ENCODE data around the gene ZNF780B.
"Not testable (repeated sequence)": the region's sequence is repeated elsewhere in the genome, so short reads cannot be mapped to it uniquely, and the experiment has no call there.

The ZNF780B gene

DNA sequence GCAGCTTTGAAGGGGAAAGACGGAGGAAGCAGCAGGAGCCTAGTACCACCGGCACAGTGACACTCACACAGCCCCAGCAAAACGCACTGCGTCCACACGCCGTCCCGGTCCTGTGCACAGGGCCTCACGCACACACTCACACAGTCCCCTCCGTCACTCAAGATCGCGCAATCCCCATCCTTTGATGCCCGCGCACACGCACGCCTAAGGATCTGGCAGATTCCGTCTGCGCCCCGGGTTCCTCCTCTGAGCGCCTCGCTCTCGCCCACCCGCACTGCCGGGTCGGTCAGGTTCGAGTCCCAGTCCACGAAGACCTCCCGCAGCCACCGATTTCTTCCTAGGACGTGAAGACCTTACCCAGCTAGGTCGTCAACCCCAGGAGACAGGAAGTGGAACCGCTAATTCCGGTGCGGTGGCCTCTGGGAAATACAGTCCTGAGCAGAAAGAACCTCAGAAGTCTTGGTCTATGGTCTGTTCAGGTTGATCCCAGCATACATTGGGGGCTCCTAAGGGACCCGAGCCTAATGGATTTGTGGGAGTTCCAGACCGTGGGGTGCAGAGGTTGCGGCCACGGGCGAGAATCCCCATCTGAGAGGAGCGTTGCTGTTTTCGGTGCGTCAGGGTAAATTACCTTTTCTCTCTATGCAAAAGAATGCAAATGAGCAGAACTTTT is at the start of gene ZNF780B:
TSS of gene ZNF780B (minus strand) at position 400 of the 673 bp plus-strand sequence. CDS start 5,899 bp downstream, outside the sequence.
- peak; percentile 63 for DNase-seq

DNA sequence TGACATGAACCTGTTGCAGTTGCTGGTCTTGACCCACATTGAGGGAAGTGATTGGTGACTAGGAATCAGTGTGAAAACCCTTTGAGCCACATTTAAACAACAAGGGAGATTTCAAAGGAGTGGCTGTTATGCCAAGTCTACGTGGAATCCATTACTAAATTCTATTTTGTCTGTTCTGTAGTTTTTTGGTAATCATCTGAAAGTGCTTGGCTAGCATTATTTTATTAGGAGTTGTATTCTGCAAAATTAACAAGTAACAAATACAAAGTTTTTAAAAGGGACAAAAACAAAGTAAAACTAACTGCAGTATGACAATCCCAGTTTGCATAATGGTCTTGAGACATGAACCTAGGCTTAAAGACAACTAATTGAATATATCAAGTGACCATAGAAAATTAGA is 48.7 kb upstream of the ZNF780B start:
- DNase-seq = no peak

DNA sequence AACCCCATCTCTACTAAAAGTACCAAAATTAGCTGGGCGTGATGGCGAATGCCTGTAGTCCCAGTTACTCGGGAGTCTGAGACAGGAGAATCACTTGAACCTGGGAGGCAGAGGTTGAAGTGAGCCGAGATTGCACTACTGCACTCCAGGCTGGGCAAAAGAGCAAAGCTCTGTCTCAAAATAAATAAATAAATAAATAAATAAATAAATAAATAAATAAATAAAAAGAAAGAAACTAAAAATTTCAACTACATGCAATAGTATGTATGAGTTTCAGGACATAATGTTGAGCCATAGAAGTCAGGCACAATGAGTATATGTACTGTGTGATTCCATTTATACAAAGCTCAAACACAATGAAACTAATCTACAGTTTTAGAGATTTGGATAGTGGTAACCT is 47.6 kb upstream of the ZNF780B start:
- no peak for DNase-seq

DNA sequence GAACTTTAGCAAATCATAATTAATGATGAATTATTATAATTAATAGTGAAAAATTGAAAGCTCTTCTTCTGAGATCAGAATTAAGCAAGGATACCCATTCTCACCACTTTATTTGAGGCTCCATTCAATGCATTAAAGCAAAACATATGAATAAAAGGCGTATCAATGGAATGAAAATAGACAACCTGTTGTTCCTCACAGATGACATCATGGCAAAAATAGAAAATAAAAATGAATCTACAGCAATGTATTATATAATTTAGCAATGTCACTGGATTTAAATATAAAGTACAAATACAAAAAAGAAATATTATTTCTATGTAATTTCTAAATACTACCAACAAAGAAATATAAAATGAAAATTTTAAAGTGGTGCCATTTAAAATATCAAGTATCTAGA is 45.8 kb upstream of the ZNF780B start:
- no peak for DNase-seq

DNA sequence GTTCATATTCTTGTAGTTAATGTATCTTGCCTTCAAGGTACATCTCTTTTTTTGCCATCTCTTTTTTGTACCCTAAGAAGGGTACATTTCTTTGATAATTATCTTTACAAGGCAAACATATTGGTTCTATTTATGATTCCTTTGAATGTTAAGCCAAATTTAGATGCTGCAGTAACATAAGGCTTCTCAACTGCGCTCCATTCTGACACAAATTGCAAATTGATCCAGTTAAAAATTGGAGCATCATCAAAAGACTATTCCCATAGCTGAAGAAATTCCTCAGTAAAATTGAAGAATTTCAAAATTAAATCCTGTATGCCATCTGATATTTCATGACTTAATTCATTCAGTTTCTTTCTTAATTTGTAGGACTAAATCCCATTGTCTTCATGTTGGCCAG is 37.4 kb upstream of the ZNF780B start:
- DNase-seq = no peak

DNA sequence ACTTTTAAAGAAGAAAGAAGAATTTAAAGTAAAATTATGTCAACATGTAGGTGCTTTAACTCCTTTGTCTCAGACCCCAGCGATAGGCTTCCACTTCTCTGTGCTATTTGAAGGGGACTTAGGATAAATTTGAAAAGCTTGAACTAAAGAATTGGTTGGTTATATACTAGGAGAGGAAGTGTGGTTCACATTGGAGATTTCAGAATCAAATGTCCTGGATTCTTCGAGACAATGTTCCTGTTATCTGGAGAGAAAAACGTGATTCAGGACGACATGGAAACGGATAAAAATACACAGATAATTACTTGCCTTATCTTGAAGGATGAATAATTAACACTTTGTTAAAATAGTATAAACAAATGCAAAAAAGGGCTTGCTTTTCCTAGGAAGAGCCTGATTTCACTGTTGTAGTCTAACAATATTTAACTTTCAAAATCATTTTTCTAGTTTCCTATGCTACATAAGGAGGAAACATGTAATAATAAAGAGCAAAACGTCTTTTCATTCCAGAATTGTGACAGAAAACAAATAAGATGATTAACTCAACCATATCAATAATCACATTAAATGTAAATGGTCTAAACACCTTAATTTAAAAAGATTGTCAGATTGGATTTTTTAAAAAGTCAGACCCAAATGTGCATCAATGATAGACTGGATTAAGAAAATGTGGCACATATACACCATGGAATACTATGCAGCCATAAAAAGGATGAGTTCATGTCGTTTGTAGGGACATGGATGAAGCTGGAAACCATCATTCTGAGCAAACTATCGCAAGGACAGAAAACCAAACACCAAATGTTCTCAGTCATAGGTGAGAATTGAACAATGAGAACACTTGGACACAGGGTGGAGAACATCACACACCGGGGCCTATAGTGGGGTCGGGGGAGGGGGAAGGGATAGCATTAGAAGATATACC is 35.4 kb upstream of the ZNF780B start:
- DNase-seq = no peak

DNA sequence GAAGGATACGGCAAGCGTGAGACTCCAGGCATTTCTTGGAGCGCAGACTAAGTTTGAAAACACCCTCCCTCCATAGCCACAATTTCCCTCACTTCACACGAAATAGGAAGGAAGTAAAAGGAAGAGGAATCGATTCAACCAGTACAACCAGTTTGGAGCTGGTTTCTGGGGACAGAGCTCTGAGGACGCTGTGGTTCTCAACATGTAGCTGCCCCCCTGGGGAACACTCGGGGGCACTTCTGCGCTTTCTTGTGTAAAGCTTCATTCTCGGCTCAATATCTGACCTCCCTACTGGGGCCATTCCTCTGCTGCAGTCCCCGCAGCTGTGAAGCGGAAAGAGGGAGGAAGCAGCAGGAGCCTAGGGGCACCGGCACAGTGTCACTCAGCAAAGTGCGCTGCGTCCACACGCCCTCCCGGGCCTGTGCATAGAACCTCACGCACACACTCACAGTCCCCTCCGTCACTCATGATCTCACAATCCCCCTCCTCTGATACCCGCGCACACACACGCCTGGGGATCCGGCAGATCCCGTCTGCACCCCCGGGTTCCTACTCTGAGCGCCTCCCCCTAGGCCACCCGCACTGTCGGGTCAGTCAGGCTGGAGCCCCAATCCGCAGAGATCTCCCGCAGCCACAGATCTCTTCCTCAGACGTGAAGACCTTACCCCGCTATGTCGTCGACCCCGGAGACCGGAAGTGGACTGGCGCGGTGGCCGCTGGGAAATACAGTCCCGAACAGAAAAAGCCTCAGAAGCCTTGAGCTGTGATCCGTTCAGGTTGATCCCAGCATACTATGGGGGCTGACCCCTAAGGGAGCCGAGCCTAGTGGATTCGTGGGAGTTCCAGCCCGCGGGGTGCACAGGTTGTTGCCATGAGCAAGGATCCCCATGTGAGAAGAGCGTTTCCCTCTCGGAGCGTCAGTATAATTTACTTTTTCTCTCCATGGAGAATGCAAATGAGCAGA is 34.5 kb upstream of the ZNF780B start, which contains the start of gene ZNF780A:
TSS of gene ZNF780A (minus strand) at position 703 of the 964 bp plus-strand sequence. CDS start 6,190 bp downstream, outside the sequence.
- peak; percentile 76 for DNase-seq

DNA sequence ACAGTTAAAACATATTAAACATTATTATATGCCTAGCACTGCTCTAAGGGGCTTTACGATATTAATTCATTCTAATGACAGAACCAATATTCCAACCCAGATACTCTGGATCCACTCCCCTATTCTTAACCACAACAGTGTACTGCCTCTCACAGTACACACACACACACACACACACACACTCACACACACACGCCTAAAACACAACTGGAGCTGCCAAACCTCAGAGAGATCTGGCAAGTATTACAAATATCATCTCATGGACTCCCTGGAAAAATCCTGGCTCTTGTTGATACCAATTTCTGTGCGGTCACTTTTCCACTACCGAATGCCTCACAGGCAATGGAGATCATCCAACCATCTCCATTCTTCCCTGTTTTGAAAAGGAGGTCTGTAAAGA is 33.4 kb upstream of the ZNF780B start:
- DNase-seq = peak; percentile 2

DNA sequence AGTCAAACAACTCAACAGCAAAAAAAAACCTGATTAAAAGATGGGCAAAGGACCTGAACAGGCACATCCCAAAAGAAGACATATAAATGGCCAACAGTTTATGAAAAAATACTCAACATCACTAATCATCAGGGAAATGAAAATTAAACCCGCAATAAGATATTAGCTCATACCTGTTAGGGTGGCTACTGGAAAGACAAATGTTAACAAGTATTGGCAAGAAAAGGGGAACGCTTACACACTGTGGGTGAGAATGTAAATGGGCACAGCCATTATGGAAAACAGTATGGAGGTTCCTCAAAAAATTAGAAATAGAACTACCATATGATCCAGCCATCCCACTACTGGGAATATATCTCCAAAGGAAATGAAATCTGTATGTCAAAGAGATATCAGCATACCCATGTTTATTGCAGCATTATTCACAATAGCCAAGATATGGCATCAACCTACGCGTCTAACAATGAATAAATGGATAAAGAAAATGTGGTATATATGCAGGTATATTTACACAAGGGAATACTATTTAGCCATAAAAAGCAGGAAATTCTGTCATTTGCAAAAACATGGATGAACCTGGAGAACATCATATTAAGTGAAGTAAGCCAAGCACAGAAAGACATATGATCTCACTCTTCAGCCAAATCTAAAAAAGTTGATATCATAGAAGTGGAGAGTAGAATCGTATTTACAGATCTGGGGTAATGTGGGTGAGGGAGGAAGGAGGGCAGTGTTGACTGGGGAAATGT is 32.4 kb upstream of the ZNF780B start:
- DNase-seq = no peak

DNA sequence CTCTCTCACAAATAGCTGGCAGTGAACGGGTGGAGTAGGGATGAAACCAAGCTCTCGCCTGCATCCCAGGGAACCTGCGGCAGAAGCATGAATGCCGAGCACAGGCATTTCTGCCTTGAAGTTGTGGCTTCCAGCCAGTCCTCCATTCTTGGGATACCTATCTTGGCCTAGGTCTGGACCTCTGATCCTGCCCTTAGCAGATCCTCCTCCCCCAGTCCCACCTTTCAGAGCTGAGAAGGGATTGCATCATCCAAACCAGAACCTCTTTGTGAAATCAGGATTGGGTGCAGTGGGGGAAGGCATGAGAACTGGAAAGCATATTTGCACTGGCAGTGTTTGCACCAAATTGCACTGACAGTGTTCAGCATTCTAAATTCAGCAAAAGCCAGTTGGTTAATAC is 28.9 kb upstream of the ZNF780B start:
- no peak for DNase-seq

DNA sequence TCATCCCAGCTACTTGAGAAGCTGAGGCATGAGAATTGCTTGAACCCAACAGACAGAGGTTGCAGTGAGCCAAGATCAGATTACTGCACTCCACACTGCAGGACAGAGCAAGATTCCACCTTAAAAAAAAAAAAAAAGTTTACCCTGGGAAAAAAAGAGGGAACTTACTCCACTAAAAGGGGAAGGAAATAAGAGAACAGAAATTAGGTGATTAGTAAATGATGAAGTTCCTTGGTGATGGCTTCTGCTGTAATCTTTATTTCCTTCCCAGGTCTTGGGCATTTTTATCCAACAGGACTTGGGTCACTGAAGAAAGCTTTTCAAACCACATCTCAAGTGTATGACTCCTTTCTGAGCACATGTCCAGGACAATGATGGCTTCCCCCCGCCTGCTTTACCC is 25.4 kb upstream of the ZNF780B start:
- no peak for DNase-seq

DNA sequence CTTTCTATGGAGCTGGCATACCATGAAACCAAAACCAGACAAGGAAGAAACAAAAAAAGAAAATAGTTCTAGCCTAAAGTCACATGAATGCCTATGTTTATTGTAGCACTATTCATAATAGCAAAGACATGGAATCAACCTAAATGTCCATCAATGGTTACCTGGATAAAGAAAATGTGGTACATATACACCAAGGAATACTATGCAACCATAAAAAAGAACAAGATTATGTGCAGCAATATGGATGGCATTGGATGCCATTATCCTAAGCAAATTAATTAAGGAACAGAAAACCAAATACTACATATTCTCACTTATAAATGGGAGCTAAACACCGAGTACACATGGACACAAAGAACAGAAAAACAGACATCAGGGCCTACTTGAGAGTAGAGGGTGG is 24.3 kb upstream of the ZNF780B start:
- DNase-seq = no peak

DNA sequence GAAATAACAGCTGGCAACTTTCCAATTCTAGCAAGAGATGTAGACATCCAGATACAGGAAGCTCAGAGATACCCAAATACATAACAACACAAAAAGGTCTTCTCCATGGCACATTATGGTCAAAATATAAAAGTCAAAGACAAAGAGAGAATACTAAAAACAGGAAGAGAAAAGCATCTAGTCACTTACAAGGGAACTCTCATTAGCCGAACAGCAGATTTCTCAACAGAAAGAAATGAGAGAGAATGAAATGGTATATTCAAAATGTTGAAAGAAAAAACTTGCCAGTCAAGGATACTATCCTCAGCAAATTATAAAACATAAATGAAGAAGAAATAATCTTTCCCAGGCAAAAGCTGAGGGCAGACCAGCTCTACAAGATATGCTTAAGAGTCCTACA is 22.3 kb upstream of the ZNF780B start:
- no peak for DNase-seq

DNA sequence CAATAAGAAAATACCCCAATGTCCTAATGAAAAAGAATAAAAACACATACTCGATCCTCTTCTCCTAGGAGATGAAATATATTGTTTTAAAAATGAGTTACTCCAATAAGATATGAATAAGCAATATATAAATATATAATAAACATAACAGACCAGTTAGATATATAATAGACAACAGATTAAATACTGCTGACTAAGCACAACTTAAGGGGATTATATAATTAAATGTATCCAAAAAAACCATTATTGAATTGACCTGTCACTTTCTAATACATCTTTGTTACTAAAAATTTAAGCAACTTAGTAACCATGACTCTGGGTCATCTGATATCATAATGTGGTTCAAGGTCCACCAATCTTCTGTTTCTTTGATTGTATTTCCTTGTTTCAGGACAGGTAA is 14.0 kb upstream of the ZNF780B start:
- no peak for DNase-seq

DNA sequence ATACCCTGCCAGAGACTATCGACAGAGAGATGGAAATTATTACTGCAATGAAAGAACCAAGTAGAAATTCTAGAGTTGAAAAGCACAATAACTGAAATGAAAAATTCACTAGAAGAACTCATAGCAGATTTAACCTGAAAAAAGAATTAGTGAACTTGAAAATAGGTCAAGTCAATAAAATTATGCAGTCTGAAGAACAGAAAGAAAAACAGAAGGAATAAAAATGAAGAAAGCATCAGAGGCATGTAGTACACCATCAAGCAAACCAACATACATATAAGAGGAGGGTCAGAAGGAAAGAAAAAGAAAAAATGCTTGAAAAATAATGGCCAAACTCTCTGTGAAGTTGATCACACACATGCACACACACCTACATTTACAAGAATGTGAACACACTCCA is 3.6 kb upstream of the ZNF780B start:
- no peak for DNase-seq

DNA sequence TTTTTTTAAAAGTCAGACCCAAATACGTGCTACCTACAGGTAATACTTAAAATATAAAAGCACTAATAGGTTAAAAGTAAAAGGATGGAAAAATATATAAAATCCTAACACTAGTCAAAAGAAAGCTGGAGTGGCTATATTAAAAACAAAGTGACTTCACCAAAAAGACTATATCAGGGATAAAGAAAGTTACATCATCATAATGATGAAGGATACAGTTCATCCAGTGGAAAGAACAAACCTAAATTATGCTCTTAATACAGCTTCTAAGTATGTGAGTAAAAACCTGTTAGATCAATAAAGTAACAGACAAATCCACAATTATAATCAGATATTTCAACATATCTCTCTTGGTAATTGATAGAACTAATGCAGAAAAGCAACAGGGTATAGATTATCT is 1.1 kb upstream of the ZNF780B start:
- no peak for DNase-seq

DNA sequence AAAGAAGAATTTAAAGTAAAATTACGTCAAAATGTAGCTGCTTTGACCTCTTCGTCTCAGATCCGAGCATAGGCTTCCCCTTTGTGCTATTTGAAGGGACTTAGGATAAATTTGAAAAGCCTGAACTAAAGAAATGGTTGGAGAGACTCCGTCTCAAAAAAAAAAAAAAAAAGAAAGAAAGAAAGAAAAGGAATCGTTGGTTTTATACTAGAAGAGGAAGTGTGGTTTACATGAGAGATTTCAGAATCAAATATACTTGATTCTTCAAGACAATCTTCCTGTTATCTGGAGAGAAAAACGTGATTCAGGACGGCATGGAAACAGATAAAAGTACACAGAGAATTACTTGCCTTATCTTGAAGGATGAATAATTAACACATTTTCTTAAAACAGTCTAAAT is 474 bp upstream of the ZNF780B start:
- DNase-seq = no peak

DNA sequence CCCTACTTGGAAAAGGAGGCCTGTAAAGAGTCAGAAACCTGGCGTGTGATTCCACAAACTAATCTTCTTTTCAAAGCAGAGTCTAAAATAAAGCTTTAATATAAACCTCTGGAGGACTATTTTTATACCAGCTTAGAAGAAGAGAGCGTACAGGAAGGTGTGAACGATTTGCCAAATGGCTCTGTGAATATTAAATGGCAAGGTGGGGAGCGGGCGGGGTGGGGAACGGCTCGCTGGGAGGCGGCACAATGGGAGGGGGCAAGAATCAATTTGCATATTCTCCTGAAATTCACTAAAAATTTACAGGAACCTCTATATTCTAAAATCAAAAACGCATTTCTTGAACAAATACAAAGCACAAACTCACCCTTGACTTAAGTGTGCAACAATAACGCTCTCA is 982 bp downstream of the ZNF780B start:
- no peak for DNase-seq

DNA sequence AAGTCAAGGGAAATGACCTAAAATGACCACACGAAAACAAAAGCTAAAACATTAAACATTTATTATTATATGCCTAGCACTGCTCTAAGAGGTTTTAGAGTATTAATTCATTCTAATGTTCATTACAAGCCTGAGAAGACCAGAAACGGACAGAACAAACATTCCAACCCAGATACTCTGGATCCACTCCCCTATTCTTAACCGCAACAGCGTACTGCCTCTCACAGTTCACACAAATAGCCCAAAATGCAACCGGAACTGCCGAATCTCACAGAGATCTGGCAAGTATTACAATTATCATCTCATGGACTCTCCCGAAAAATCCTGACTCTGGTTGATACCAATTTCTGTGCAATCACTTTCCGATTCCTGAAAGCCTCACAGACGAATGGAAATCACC is 1.4 kb downstream of the ZNF780B start:
- no peak for DNase-seq

DNA sequence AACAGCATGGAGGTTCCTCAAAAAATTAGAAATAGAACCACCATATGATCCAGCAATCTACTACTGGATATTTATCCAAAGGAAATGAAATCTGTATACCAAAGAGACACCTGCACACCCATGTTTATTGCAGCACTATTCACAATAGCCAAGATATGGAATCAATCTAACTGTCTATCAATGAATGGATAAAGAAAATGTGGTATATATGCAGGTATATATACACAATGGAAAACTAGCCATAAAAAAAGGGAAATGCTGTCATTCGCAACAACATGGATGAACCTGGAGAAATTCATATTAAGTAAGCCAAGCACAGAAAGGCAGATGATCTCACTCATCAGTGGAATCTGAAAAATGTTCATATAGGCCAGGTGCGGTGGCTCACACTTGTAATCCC is 2.5 kb downstream of the ZNF780B start:
- DNase-seq = no peak

DNA sequence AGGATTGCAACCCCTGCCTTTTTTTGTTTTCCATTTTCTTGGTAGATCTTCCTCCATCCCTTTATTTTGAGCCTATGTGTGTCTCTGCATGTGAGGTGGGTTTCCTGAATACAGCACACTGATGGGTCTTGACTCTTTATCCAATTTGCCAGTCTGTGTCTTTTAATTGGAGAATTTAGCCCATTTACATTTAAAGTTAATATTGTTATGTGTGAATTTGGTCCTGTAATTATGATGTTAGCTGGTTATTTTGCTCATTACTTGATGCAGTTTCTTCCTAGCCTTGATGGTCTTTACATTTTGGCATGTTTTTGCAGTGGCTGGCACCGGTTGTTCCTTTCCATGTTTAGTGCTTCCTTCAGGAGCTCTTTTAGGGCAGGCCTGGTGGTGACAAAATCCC is 14.3 kb downstream of the ZNF780B start:
- not testable (repeated sequence) for DNase-seq

DNA sequence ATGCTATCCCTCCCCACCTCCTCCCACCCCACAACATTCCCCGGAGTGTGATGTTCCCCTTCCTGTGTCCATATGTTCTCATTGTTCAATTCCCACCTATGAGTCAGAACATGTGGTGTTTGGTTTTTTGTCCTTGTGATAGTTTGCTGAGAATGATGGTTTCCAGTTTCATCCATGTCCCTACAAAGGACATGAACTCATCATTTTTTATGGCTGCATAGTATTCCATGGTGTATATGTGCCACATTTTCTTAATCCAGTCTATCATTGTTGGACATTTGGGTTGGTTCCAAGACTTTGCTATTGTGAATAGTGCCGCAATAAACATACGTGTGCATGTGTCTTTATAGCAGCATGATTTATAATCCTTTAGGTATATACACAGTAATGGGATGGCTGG is 18.0 kb downstream of the ZNF780B start:
- DNase-seq = not testable (repeated sequence)

Measured in EL (cell line).